Neutrophil (primary cell): ENCODE results near the gene AQR.

Experiments used
- H3K27ac ChIP-seq: fragments of 200-600 bp; sonication (generic); 2 replicates; pipeline ENCODE4 v1.5.1; 2016; ENCODE audit warnings: mild to moderate bottlenecking, moderate library complexity
- H3K27me3 ChIP-seq: fragments of 200-600 bp; sonication (generic); 2 replicates; pipeline ENCODE4 v1.6.0; 2016; ENCODE audit warnings: mild to moderate bottlenecking
- H3K36me3 ChIP-seq: fragments of 200-600 bp; sonication (generic); 2 replicates; pipeline ENCODE4 v1.5.1; 2017
- H3K4me1 ChIP-seq, 2 experiments: fragments of 200-600 bp in 1 of 2; sonication (generic) in 1 of 2; 1 replicate in 1 of 2; 2 replicates in 1 of 2; pipeline versions ENCODE4 v1.5.1 to v1.6.1; 2013 to 2016; ENCODE audit warnings: low read depth in 1 of 2, low read length in 1 of 2, mild to moderate bottlenecking in 1 of 2, moderate library complexity in 1 of 2; ENCODE audit not compliant: control insufficient read depth in 1 of 2, insufficient read depth in 1 of 2
- H3K4me3 ChIP-seq, 2 experiments: fragments of 200-600 bp in 1 of 2; sonication (generic) in 1 of 2; 1 replicate in 1 of 2; 2 replicates in 1 of 2; pipeline ENCODE4 v1.5.1; 2013 to 2016; ENCODE audit warnings: low read depth in 1 of 2, low read length in 1 of 2, mild to moderate bottlenecking in 1 of 2, moderate library complexity in 1 of 2
- H3K9me3 ChIP-seq: fragments of 200-600 bp; sonication (generic); 2 replicates; pipeline ENCODE4 v1.5.1; 2016
- CTCF ChIP-seq: fragments of 200-600 bp; sonication (generic); IDR thresholded peaks from 2 replicates; pipeline ENCODE4 v1.5.1; 2016; ENCODE audit warnings: antibody characterized with exemption

AQR gene

GRCh38 chr15:34855893-34856292, 113.6 kb downstream of the AQR start:
- H3K9me3 ChIP-seq, result no peaks in the 10 kb centered on the region

GRCh38 chr15:34855413-34855812, 114.1 kb downstream of the AQR start:
- Histone ChIP-seq H3K27ac (no peak overlapping the region), H3K27me3 (no peaks in the 10 kb centered on the region), H3K4me1 (no peaks in the 10 kb centered on the region), H3K9me3 (no peaks in the 10 kb centered on the region), H3K4me3 (no peak overlapping the region), H3K36me3 (peaks cover 65% of the 10 kb centered on the region)
- no peak for TF ChIP-seq CTCF

More at GRCh38 chr15:34855893-34856292, 113.6 kb downstream of the AQR start:
- H3K27me3 ChIP-seq, result no peaks in the 10 kb centered on the region
- no peaks in the 10 kb centered on the region for H3K4me1 ChIP-seq
- H3K27ac ChIP-seq, result no peak overlapping the region
- H3K4me3 ChIP-seq, result no peak overlapping the region
- TF ChIP-seq CTCF, result no peak
- peaks cover 70% of the 10 kb centered on the region for H3K36me3 ChIP-seq

- Histone ChIP-seq H3K27ac (no peak overlapping the region), H3K27me3 (no peaks in the 10 kb centered on the region), H3K4me1 (no peaks in the 10 kb centered on the region), H3K36me3 (peaks cover 53% of the 10 kb centered on the region), H3K9me3 (no peaks in the 10 kb centered on the region), H3K4me3 (no peak overlapping the region)
- no peak for TF ChIP-seq CTCF
Observed at GRCh38 chr15:34854232-34854631, 115.3 kb downstream of the AQR start.

GRCh38 chr15:34853001-34853758, 116.4 kb downstream of the AQR start:
- H3K27ac ChIP-seq, result no peak overlapping the region
- no peaks in the 10 kb centered on the region for H3K9me3 ChIP-seq

GRCh38 chr15:34851751-34852150, 117.8 kb downstream of the AQR start:
- H3K9me3 ChIP-seq, result no peaks in the 10 kb centered on the region
- TF ChIP-seq CTCF, result no peak
- peaks cover 0 to 3% of the 10 kb centered on the region in 2 experiments for H3K4me1 ChIP-seq
- H3K4me3 ChIP-seq, result no peak overlapping the region
- H3K27ac ChIP-seq, result no peak overlapping the region
- peaks cover 29% of the 10 kb centered on the region for H3K36me3 ChIP-seq
- no peaks in the 10 kb centered on the region for H3K27me3 ChIP-seq

More at GRCh38 chr15:34853001-34853758, 116.4 kb downstream of the AQR start:
- Histone ChIP-seq H3K36me3 (peaks cover 42% of the 10 kb centered on the region), H3K4me3 (no peak overlapping the region), H3K4me1 (no peaks in the 10 kb centered on the region), H3K27me3 (no peaks in the 10 kb centered on the region)
- no peak for TF ChIP-seq CTCF
